Right ventricle myocardium superior (tissue), 1 donor: Measurements from ENCODE around the gene CARD9. TPM values are rescaled to one million over a fixed set of nuclear protein-coding genes. Genes with fewer than 3 reads are reported as not detected.

Experiments
- ATAC-seq: fragments of 200-7000 bp; cut with Tn5 transposase; one replicate; pipeline ENCODE4 v1.9.1; 2020; ENCODE audit warnings: mild to moderate bottlenecking; ENCODE audit not compliant: poor library complexity
- DNase-seq: peaks from one replicate; pipeline ENCODE4 v3.0.0-alpha.2; 2020
- intact Hi-C: fragments of 100-400 bp; cut with DNase I; formaldehyde crosslinking; loops from one replicate; pipeline ENCODE4 v1.11.2; 2022
- total RNA-seq: library from RNA; stranded (reverse); fragmentation: NEBNext Ultra II Directional; extraction: Animal tissue kit (Norgen Biotek cat#: 25700); gene quantifications from one replicate; pipeline ENCODE4 v1.2.1, GENCODE V29; 2021
- donor health status: DM: no; HTN: yes; CAD: no; lungs with severe emphysema.

CARD9 gene
- total RNA-seq, 1 donor from 2014 or later, result 0.78 TPM

DNA sequence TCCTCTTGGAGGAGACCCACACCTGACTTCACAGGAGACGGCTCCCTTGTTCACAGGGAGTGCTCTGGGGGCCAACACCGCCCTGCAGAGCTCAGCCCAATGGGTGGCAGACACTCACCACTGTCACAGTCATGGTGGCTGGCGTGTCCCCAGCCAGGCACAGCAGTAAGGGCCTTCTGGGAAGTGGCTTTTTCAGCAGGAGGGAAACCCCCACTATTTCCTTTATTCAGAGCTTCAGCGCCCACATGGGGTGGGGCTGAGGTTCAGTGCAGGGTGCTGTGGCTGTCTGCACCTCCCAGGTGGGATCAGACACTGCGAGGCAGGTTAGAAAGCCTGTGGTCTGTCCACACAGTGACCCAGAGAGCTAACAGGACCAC lies 30.1 kb upstream of the CARD9 start:
- intact Hi-C loops, result no loop called here
- ATAC-seq (no peak), DNase-seq (no peak)

GRCh38 chr9:136402067-136402466 lies 28.6 kb upstream of the CARD9 start:
- ATAC-seq, result no peak
- DNase-seq, result no peak
- intact Hi-C loops, result no loop called here

GRCh38 chr9:136401173-136401922 lies 27.9 kb upstream of the CARD9 start:
- no peak for DNase-seq
- intact Hi-C loops, result no loop called here
- no peak for ATAC-seq

DNA sequence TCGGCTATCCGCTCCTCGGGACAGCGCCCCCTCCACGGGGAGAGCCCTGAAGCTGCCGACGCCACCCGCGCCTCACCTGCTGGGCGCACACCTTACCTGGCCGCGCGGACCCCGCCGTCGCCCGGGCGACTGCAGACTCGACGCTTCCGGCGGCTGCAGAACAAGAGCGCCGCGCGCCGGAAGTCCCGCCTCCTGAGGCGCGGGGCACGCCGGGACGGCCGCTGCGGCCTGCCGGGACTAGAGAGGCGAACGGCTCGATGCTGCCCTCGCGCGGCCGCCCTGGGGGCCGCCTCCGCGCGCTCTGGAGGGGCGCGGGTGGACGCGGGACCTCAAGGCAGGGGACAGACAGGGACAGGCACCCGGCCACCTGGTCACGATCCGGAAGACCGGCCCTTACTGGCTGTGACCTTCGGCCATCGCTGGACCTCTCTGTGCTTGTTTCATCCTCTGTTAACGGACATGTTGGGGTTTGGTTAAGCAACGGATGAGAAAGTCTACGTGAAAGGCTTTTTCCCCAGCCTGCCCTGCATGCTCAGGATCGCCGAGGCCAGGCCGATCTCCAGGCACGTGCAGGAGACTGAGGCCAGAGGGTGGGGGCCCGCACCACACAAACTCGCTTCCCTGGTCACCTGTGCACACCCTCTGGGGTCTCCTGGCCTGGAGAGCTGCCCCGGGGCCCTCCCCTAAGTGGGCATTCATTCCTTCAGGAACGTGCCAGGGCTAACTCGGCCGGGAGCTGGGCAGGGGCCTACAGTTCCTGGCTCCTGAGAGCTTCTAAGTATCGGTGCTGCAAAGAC lies 26.8 kb upstream of the CARD9 start, which contains the start of gene SNAPC4:
SNAPC4 (minus strand) TSS at position 133 of the 797 bp plus-strand sequence. CDS start 1,742 bp downstream, outside the sequence.
- intact Hi-C loops, result no loop called here
- DNase-seq, result peak; percentile 94
- ATAC-seq, result peak; percentile 97

DNA sequence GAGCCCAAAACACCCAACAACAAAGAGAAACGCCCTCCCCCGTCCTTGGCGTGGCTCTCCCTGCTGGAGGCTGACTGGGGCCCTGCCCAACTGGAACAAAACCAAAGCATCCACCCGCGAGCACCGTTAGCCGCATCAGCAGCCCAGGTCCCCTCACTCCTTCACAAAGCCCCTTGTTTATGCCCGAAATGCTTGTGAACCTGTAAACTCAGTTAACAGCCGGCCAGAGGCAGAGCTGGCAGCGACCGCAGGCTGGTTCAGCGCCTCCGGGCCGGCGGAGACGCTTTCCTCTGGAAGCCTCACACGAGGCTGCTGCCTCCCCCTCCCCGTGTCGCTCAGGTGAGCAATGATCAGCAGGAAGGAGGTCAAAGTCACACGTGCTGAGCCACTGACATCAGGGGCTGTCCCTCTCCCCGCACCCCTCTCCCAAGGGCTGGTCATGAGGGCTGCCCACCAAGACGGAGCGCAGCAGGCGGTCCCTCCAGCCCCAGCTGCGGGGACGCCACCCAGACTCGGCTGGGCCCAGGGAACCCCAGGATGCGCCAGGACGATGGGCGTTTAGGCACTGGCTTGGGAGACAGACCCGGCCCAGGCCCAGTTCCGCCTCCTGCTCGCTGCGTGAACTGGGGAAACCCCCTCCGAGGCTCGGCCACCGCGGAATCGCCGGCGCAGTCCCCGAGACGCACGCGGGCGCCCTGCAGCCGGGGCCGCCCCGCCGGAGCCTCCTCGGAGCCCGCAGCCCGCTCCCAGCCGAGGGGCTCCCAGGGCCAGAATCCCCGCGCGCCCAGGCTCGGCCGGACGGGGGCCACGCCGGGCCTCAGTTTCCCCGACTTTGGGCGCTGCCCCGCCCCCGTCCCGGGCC lies 25.9 kb upstream of the CARD9 start:
- intact Hi-C loops, result no loop called here
- ATAC-seq (peak; percentile 3), DNase-seq (no peak)

GRCh38 chr9:136398286-136398685 lies 24.8 kb upstream of the CARD9 start:
- intact Hi-C loops, result no loop called here
- ATAC-seq, result no peak

GRCh38 chr9:136397643-136398042 lies 24.2 kb upstream of the CARD9 start:
- intact Hi-C loops, result no loop called here
- ATAC-seq (no peak), DNase-seq (no peak)

More at GRCh38 chr9:136398286-136398685, 24.8 kb upstream of the CARD9 start:
- DNase-seq, result no peak

DNA sequence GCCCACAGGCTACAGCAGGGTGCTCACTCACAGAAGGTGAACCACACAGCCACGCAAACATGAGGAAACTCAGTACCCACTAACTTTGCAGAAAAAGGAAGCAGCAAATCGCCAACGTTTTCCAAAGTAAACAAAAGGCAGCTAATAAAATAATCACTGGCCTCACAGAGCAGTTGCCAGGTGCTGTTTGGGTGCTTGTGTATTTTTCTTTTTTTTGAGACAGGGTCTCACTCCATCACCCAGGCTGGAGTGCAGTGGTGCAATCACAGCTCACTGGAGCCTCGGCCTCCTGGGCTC lies 22.7 kb upstream of the CARD9 start:
- ATAC-seq (no peak), DNase-seq (no peak)
- intact Hi-C loops, result no loop called here

GRCh38 chr9:136395345-136396218 lies 22.1 kb upstream of the CARD9 start:
- ATAC-seq (no peak), DNase-seq (no peak)
- intact Hi-C loops, result no loop called here

DNA sequence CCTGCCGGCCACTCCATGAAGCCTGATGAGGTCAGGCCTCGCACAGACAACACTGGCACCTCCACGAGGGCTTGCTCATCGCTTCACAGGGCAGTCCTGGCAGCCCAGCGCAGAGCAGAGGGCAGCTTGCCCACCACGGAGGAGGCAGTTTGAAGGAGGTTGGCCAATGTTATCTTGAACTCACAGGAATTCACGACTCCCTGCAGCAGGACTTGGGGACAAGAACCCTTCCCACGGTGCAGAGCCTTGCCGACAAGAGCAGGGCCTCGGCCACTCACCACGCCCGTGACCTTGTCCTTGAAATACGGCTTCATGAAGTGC lies 21.5 kb upstream of the CARD9 start:
- no peak for DNase-seq
- intact Hi-C loops, result no loop called here
- no peak for ATAC-seq

- intact Hi-C loops, result no loop called here
- DNase-seq (peak; percentile 61), ATAC-seq (no peak)
These were observed 21.0 kb upstream of the CARD9 start for GRCh38 chr9:136394312-136395019.

DNA sequence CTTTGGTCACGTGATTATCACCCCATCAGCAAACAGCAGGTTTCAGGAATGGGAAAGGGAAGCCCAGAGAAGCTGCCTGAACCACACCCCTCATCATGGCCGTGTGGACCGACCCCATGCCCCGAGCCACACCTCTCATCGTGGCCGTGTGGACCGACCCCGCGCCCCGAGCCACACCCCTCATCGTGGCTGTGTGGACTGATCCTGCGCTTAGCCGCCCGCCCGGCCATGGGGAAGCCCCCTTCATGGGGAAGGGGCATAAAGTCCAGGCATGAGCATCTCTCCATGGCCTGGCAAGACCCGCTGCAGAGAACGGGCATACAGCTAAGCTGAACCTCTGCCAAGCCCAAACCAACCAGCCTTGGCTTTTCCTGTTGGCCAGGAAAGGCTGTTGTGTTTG lies 20.1 kb upstream of the CARD9 start:
- intact Hi-C loops, result no loop called here
- DNase-seq, result no peak
- ATAC-seq, result no peak

DNA sequence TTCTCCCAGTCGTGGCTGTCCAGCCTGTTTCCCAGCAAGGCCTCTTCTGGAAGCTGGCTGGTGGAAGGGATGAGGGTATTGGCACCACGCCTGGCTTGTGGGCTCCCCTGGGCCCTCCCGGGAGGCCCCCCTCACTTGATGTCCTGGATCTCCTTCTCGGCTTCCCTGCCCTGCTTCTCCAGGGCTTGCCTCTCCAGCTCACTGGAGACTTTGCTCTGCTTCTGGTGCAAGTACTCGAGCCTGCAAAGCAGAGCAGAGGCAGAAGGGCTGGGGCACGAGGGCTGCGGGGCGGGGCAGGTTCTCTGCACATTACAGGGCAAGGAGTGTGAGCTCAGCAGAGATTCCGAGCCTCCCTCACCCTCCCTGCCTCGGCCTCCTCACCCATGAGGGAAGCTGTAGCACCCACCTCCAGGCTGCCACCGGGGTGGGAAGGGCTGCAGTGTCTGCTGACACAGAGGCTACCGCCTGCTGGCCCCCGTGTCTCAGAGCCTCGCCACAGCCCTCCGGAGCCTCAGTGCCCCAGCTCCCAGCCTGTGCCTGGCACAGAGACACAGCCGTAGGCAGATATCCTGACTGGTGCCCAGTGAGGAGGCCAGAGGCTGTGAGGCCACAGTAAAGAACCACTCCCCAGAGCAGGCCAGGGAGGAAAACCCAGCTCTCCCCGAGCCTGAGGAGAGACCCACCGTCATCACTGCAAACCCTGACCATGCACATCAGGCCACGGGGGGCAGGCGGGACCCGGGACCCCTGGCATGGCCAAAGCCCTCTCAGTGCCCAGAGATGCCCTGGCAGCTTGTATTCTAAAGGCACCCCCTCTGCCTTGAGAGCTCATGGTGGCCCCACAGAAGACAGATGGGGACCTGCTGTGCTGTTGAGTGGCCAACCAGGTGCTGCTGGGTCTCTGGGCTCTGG lies 19.3 kb upstream of the CARD9 start:
- no peak for DNase-seq
- no peak for ATAC-seq
- intact Hi-C loops, result no loop called here

DNA sequence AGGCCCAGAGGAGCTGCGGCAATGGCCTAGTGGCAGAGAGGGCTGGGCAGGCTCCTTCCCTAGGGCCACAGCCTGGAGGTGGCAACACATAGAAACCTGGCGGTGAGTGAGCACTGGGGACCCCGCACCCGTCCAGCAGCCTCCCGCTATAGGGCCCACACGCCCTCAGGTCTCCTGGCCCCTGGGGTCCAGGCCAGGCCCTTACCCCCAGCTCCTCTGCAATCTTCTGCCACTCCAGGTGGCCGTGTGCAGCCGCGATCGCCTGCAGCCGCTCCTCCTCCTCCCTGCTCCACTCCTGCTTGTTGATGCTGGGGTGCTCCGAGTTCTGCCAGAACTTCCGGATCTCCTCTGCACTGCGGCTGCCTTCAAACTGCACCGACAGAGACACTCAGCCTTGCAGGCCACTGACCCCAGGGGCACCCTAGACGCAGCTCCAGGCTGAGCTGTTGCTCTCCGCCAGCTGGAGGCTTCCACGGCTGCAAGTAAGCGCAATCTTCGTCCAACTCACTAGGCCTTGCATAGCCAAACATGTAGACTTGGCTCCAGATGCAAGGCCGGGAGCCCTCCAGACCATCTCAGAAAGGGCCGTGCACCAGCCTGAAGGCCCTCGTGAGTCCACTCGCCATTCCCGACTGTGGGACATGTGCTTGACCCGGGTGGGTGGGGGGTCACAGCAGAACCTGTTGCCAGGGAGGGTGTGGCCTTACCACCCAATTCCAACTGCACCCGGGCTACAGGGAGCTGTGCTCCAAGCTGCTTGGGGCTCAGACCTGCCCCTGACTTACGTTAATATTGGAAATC lies 18.5 kb upstream of the CARD9 start:
- DNase-seq, result no peak
- intact Hi-C loops, result no loop called here
- no peak for ATAC-seq

- intact Hi-C loops, result no loop called here
- ATAC-seq (no peak), DNase-seq (no peak)
These were observed 15.9 kb upstream of the CARD9 start for GRCh38 chr9:136389396-136389795.

- intact Hi-C loops, result no loop called here
- DNase-seq, result no peak
These were observed 13.7 kb upstream of the CARD9 start for GRCh38 chr9:136387217-136387616.

More at GRCh38 chr9:136387217-136387616, 13.7 kb upstream of the CARD9 start:
- ATAC-seq, result no peak
